CD14-positive monocyte (primary cell): ENCODE measurements around the gene CAB39L. TPM values are rescaled to one million over a fixed set of nuclear protein-coding genes. Genes with fewer than 3 reads are reported as not detected.

Source experiments
- DNase-seq, 3 donors: peaks; one replicate each; pipeline ENCODE4 v3.0.0-alpha.2; 2011 to 2022
- H2AFZ ChIP-seq: 2 replicates; pipeline ENCODE4 v1.6.0; 2012; ENCODE audit warnings: mild to moderate bottlenecking, low read depth, low read length, inconsistent platforms; ENCODE audit not compliant: insufficient read depth, poor library complexity, severe bottlenecking
- H3K27ac ChIP-seq, 2 donors: 1 replicate in 1 of 2; 2 replicates in 1 of 2; pipeline ENCODE4 v1.5.1; 2012 to 2013; ENCODE audit warnings: low read length in 2 of 2, control low read depth in 1 of 2, inconsistent platforms in 1 of 2, low read depth in 1 of 2, mild to moderate bottlenecking in 1 of 2
- H3K27me3 ChIP-seq, 2 donors: one replicate each; pipeline versions ENCODE4 v1.6.0 to v1.6.1; 2011 to 2013; ENCODE audit warnings: low read length in 2 of 2; ENCODE audit not compliant: control insufficient read depth in 2 of 2, insufficient read depth in 2 of 2
- H3K36me3 ChIP-seq, 2 donors: replicated peaks in 1 of 2; 1 replicate in 1 of 2; 2 replicates in 1 of 2; pipeline versions ENCODE4 v1.5.1 to v1.6.1; 2012 to 2013; ENCODE audit warnings: low read length in 2 of 2, control low read depth in 1 of 2, inconsistent platforms in 1 of 2, mild to moderate bottlenecking in 1 of 2; ENCODE audit not compliant: insufficient read depth in 2 of 2, control insufficient read depth in 1 of 2
- H3K4me1 ChIP-seq, 2 donors: 1 replicate in 1 of 2; 2 replicates in 1 of 2; pipeline versions ENCODE4 v1.5.1 to v1.6.1; 2012 to 2013; ENCODE audit warnings: low read length in 2 of 2, control low read depth in 1 of 2, inconsistent platforms in 1 of 2, mild to moderate bottlenecking in 1 of 2, moderate library complexity in 1 of 2; ENCODE audit not compliant: insufficient read depth in 2 of 2, control insufficient read depth in 1 of 2
- H3K4me2 ChIP-seq: replicated peaks from 2 replicates; pipeline ENCODE3; 2012; ENCODE audit warnings: low read length, moderate library complexity, mild to moderate bottlenecking; ENCODE audit not compliant: poor library complexity, severe bottlenecking; ENCODE audit errors: extremely low read depth
- H3K4me3 ChIP-seq, 3 experiments: fragments of 200-600 bp in 1 of 3; sonication (generic) in 1 of 3; replicated peaks in 1 of 3; 1 replicate in 2 of 3; 2 replicates in 1 of 3; pipeline ENCODE4 v1.5.1; 2011 to 2013; ENCODE audit warnings: low read length in 3 of 3, mild to moderate bottlenecking in 3 of 3, control low read depth in 2 of 3, low read depth in 2 of 3, inconsistent platforms in 1 of 3, moderate library complexity in 1 of 3
- H3K79me2 ChIP-seq: 2 replicates; pipeline ENCODE4 v1.6.0; 2012; ENCODE audit warnings: mild to moderate bottlenecking, control low read depth, inconsistent platforms, low read length, moderate library complexity; ENCODE audit not compliant: insufficient read depth
- H3K9ac ChIP-seq: 2 replicates; pipeline ENCODE4 v1.6.0; 2017; ENCODE audit warnings: low read length, mild to moderate bottlenecking; ENCODE audit not compliant: insufficient read depth, poor library complexity, severe bottlenecking
- H3K9me3 ChIP-seq, 2 donors: replicated peaks in 1 of 2; 1 replicate in 1 of 2; 2 replicates in 1 of 2; pipeline versions ENCODE4 v1.5.1 to v1.6.1; 2012 to 2013; ENCODE audit warnings: low read length in 2 of 2, control low read depth in 1 of 2; ENCODE audit not compliant: control insufficient read depth in 1 of 2, insufficient read depth in 1 of 2
- H4K20me1 ChIP-seq: 2 replicates; pipeline ENCODE4 v1.6.0; 2012; ENCODE audit warnings: mild to moderate bottlenecking, low read length, control low read depth, moderate library complexity; ENCODE audit not compliant: insufficient read depth
- H3K27ac Mint-ChIP-seq, 7 donors: one replicate each; pipeline ENCODE4 v1.8.0; 2020; ENCODE audit warnings: mild to moderate bottlenecking in 7 of 7, mixed read lengths in 7 of 7, moderate library complexity in 6 of 7, inconsistent platforms in 2 of 7
- H3K27me3 Mint-ChIP-seq, 3 donors: one replicate each; pipeline ENCODE4 v1.8.0; 2021 to 2022; ENCODE audit warnings: low read depth in 3 of 3, mild to moderate bottlenecking in 3 of 3, mixed read lengths in 3 of 3, moderate library complexity in 3 of 3, inconsistent platforms in 1 of 3
- H3K36me3 Mint-ChIP-seq, 2 donors: one replicate each; pipeline ENCODE4 v1.8.0; 2020; ENCODE audit warnings: mixed read lengths in 2 of 2, inconsistent platforms in 1 of 2, mild to moderate bottlenecking in 1 of 2
- H3K4me1 Mint-ChIP-seq: one replicate; pipeline ENCODE4 v1.8.0; 2020; ENCODE audit warnings: mild to moderate bottlenecking, mixed read lengths
- H3K4me3 Mint-ChIP-seq, 2 donors: one replicate each; pipeline ENCODE4 v1.8.0; 2020; ENCODE audit warnings: mild to moderate bottlenecking in 2 of 2, mixed read lengths in 2 of 2, moderate library complexity in 1 of 2
- H3K9me3 Mint-ChIP-seq, 7 donors: one replicate each; pipeline ENCODE4 v1.8.0; 2020 to 2022; ENCODE audit warnings: mixed read lengths in 7 of 7, mild to moderate bottlenecking in 6 of 7, moderate library complexity in 6 of 7, inconsistent platforms in 2 of 7
- WGBS: methylation state at CpG from one replicate; pipeline ENCODE4 v1.1.5; 2013; ENCODE audit warnings: missing lambda C conversion rate; ENCODE audit not compliant: insufficient coverage; 5-methylcytosine and 5-hydroxymethylcytosine counted together
- intact Hi-C, 2 donors: fragments of 100-400 bp; cut with micrococcal nuclease; formaldehyde crosslinking; loops; one replicate each; pipeline versions ENCODE4 v1.15.0 to v1.15.1; 2023
- polyA plus RNA-seq, 3 donors: library from polyadenylated mRNA; depleted of rRNA in 1 of 3; unstranded in 2 of 3; stranded (reverse) in 1 of 3; fragments of 300-500 nt in 2 of 3; fragments of >200 nt in 1 of 3; fragmentation: Illumina TruSeq in 2 of 3; gene quantifications; 1 replicate in 2 of 3; 2 replicates in 1 of 3; pipeline ENCODE4 v1.2.3, GENCODE V29; 2012 to 2021
- TF ChIP-seq, protein P1 (sequence below): fragments of 200-600 bp; IDR thresholded peaks from one replicate; pipeline ENCODE4 v1.8.0; 2022; ENCODE audit warnings: antibody characterized with exemption, mild to moderate bottlenecking

CAB39L gene
- polyA plus RNA-seq, 3 donors, result 1.9 to 5.1 (median 2.7) TPM

DNA sequence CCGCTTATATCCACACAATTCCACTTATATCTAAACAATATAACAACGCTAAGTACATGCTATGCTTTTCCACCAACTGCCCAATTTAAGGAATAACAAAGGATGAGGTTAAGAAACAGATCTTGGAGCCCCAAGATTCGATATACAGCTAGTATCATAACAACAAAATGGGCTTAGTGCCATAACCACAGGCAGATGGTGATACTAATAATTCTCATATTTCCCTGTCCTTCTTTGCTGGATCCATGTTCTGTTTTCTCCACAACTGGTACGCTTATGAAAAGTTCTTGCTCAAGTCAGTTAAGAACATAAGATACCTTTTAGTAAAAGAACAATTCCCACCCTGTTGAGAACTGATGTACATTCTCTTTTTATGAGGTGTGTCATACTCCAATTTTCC lies 33.9 kb downstream of the CAB39L start:
- Histone ChIP-seq H3K9ac (no peak overlapping the region), H3K36me3 (no peaks in the 10 kb centered on the region), H3K27ac (no peak overlapping the region), H2AFZ (no peak overlapping the region), H3K4me2 (no peak overlapping the region), H3K27me3 (no peaks in the 10 kb centered on the region), H3K9me3 (peaks cover 0 to 4% of the 10 kb centered on the region in 2 donors), H3K79me2 (no peaks in the 10 kb centered on the region), H3K4me1 (no peaks in the 10 kb centered on the region), H3K4me3 (no peak overlapping the region), H4K20me1 (no peaks in the 10 kb centered on the region)
- no peaks in the 10 kb centered on the region for H3K4me1 Mint-ChIP-seq
- no peaks in the 10 kb centered on the region for H3K27me3 Mint-ChIP-seq
- no peak for DNase-seq
- H3K9me3 Mint-ChIP-seq, result peaks cover under 1 to 15% (median 9%) of the 10 kb centered on the region in 7 donors
- 80% methylated on average over 1 of the region's 4 CpGs for WGBS
- H3K27ac Mint-ChIP-seq, result no peak overlapping the region
- no peak overlapping the region for H3K4me3 Mint-ChIP-seq
- intact Hi-C loops, result no loop called here
- peaks cover 5 to 6% of the 10 kb centered on the region in 2 donors for H3K36me3 Mint-ChIP-seq
- TF ChIP-seq, protein P1, sequence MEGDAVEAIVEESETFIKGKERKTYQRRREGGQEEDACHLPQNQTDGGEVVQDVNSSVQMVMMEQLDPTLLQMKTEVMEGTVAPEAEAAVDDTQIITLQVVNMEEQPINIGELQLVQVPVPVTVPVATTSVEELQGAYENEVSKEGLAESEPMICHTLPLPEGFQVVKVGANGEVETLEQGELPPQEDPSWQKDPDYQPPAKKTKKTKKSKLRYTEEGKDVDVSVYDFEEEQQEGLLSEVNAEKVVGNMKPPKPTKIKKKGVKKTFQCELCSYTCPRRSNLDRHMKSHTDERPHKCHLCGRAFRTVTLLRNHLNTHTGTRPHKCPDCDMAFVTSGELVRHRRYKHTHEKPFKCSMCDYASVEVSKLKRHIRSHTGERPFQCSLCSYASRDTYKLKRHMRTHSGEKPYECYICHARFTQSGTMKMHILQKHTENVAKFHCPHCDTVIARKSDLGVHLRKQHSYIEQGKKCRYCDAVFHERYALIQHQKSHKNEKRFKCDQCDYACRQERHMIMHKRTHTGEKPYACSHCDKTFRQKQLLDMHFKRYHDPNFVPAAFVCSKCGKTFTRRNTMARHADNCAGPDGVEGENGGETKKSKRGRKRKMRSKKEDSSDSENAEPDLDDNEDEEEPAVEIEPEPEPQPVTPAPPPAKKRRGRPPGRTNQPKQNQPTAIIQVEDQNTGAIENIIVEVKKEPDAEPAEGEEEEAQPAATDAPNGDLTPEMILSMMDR, result no peak

DNA sequence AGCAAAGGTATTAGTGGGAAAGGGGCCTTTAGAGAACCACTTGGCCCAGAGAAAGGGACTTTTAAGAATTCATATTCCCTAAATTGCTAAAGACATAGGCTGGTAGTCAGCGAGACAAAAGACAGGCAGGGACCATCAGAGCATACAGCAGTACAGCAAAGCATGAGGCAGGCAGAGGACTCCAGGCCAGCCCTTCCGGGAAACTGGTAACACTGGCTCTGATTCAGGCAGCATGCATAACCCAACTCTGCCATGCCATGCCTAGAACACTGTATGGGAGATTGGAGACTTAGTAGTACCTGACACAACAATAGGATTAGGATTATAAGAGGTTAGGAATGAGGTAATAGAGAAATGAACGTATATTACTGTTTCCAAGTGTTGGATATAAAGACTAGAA lies 34.9 kb downstream of the CAB39L start:
- no peak for DNase-seq
- 100% methylated on average over 1 of the region's 3 CpGs for WGBS
- Mint-ChIP-seq H3K4me1 (no peaks in the 10 kb centered on the region), H3K27ac (no peak overlapping the region), H3K4me3 (no peak overlapping the region), H3K36me3 (peaks cover 5 to 6% of the 10 kb centered on the region in 2 donors), H3K9me3 (peaks cover 8 to 24% (median 19%) of the 10 kb centered on the region in 7 donors), H3K27me3 (no peaks in the 10 kb centered on the region)
- H3K9me3 ChIP-seq, result peaks cover 5% of the 10 kb centered on the region in 2 donors
- H3K4me1 ChIP-seq, result no peaks in the 10 kb centered on the region
- H3K9ac ChIP-seq, result no peak overlapping the region
- no peaks in the 10 kb centered on the region for H3K36me3 ChIP-seq
- no peak overlapping the region for H3K27ac ChIP-seq
- no peaks in the 10 kb centered on the region for H4K20me1 ChIP-seq
- H3K4me2 ChIP-seq, result no peak overlapping the region
- no peak overlapping the region for H2AFZ ChIP-seq
- no peak overlapping the region for H3K4me3 ChIP-seq
- TF ChIP-seq, protein P1, result no peak
- intact Hi-C loops, result no loop called here
- no peaks in the 10 kb centered on the region for H3K79me2 ChIP-seq
- H3K27me3 ChIP-seq, result no peaks in the 10 kb centered on the region
